Activated T-helper 1 cell treated with Interleukin-2 at 50 U/mL for 16 hours (primary cell): Measurements from ENCODE around the gene LRRC7.

Experiments used
- DNase-seq: peaks from one replicate; pipeline ENCODE4 v3.0.0-alpha.2; 2020; ENCODE audit warnings: low read depth

LRRC7 gene

GRCh38 chr1:69589799-69590198, 22.1 kb downstream of the LRRC7 start:
- DNase-seq = no peak

- no peak for DNase-seq
These were observed 24.6 kb downstream of the LRRC7 start for GRCh38 chr1:69592341-69592740.

GRCh38 chr1:69595486-69595885, 27.8 kb downstream of the LRRC7 start:
- DNase-seq = no peak

- DNase-seq = no peak
These were observed 43.6 kb downstream of the LRRC7 start for GRCh38 chr1:69611316-69611715.

GRCh38 chr1:69613414-69613813, 45.7 kb downstream of the LRRC7 start:
- no peak for DNase-seq

- no peak for DNase-seq
These were observed 71.0 kb downstream of the LRRC7 start for GRCh38 chr1:69638673-69639072.

- DNase-seq = no peak
These were observed 71.4 kb downstream of the LRRC7 start for GRCh38 chr1:69639159-69639558.

GRCh38 chr1:69643266-69643665, 75.5 kb downstream of the LRRC7 start:
- DNase-seq = no peak

GRCh38 chr1:69645477-69645876, 77.8 kb downstream of the LRRC7 start:
- no peak for DNase-seq

GRCh38 chr1:69648486-69648885, 80.8 kb downstream of the LRRC7 start:
- DNase-seq = no peak

GRCh38 chr1:69649383-69649990, 81.8 kb downstream of the LRRC7 start:
- DNase-seq = no peak

GRCh38 chr1:69650779-69651178, 83.1 kb downstream of the LRRC7 start:
- no peak for DNase-seq

GRCh38 chr1:69651656-69652055, 83.9 kb downstream of the LRRC7 start:
- no peak for DNase-seq

GRCh38 chr1:69657971-69658370, 90.2 kb downstream of the LRRC7 start:
- no peak for DNase-seq

- no peak for DNase-seq
These were observed 94.0 kb downstream of the LRRC7 start for GRCh38 chr1:69661686-69662085.

GRCh38 chr1:69662321-69662720, 94.6 kb downstream of the LRRC7 start:
- DNase-seq = no peak

GRCh38 chr1:69671363-69672010, 103.8 kb downstream of the LRRC7 start:
- DNase-seq = no peak

GRCh38 chr1:69673321-69673720, 105.6 kb downstream of the LRRC7 start:
- no peak for DNase-seq

- DNase-seq = no peak
These were observed 112.2 kb downstream of the LRRC7 start for GRCh38 chr1:69679965-69680364.

- no peak for DNase-seq
These were observed 118.8 kb downstream of the LRRC7 start for GRCh38 chr1:69686367-69686984.

- DNase-seq = no peak
These were observed 120.5 kb downstream of the LRRC7 start for GRCh38 chr1:69688193-69688592.

- DNase-seq = no peak
These were observed 123.5 kb downstream of the LRRC7 start for GRCh38 chr1:69691179-69691578.

GRCh38 chr1:69693921-69694675, 126.4 kb downstream of the LRRC7 start:
- no peak for DNase-seq
